Endothelial cell (in vitro differentiated cells): ENCODE measurements around the gene CRACR2B. TPM values are rescaled to one million over a fixed set of nuclear protein-coding genes. Genes with fewer than 3 reads are reported as not detected.
A peak's percentile ranks its signal among the peaks of the same experiment; 100 is the strongest.

Experiments used
- DNase-seq: peaks from one replicate; pipeline ENCODE4 v3.0.0; 2021; ENCODE audit warnings: low spot score
- H3K27ac Mint-ChIP-seq: one replicate; pipeline ENCODE4 v1.8.0; 2021; ENCODE audit warnings: mixed read lengths, inconsistent platforms; ENCODE audit not compliant: unreplicated experiment
- H3K27me3 Mint-ChIP-seq: one replicate; pipeline ENCODE4 v1.8.0; 2021; ENCODE audit warnings: mild to moderate bottlenecking, moderate library complexity, mixed read lengths, inconsistent platforms; ENCODE audit not compliant: unreplicated experiment
- H3K36me3 Mint-ChIP-seq: one replicate; pipeline ENCODE4 v1.8.0; 2021; ENCODE audit warnings: mild to moderate bottlenecking, low read depth, mixed read lengths, inconsistent platforms; ENCODE audit not compliant: unreplicated experiment
- H3K4me1 Mint-ChIP-seq: one replicate; pipeline ENCODE4 v1.8.0; 2021; ENCODE audit warnings: mild to moderate bottlenecking, mixed read lengths, inconsistent platforms; ENCODE audit not compliant: unreplicated experiment
- H3K4me3 Mint-ChIP-seq: one replicate; pipeline ENCODE4 v1.8.0; 2021; ENCODE audit warnings: mild to moderate bottlenecking, mixed read lengths, inconsistent platforms; ENCODE audit not compliant: unreplicated experiment
- H3K9me3 Mint-ChIP-seq: one replicate; pipeline ENCODE4 v1.8.0; 2021; ENCODE audit warnings: mixed read lengths, inconsistent platforms; ENCODE audit not compliant: unreplicated experiment
- CTCF ChIP-seq: fragments of 200-600 bp; sonication (generic); IDR thresholded peaks from one replicate; pipeline ENCODE4 v1.5.0; 2021; ENCODE audit warnings: antibody characterized with exemption; ENCODE audit not compliant: unreplicated experiment
- total RNA-seq: library from RNA; stranded (reverse); fragmentation: NEBNext Ultra II Directional; extraction: Animal tissue kit (Norgen Biotek cat#: 25700); gene quantifications from one replicate; pipeline ENCODE4 v1.2.1, GENCODE V29; 2021; ENCODE audit not compliant: unreplicated experiment

Gene CRACR2B
- total RNA-seq, 1 donor from 2014 or later = 28.8 TPM

GRCh38 chr11:831118-831864 is 3.6 kb downstream of the CRACR2B start:
- H3K27ac Mint-ChIP-seq = no peak overlapping the region
- peaks cover 18% of the 10 kb centered on the region for H3K27me3 Mint-ChIP-seq
- no peaks in the 10 kb centered on the region for H3K9me3 Mint-ChIP-seq
- TF ChIP-seq CTCF = no peak
- no peak overlapping the region for H3K4me3 Mint-ChIP-seq
- peaks cover 21% of the 10 kb centered on the region for H3K4me1 Mint-ChIP-seq
- no peaks in the 10 kb centered on the region for H3K36me3 Mint-ChIP-seq
- DNase-seq = peak; percentile 6

- DNase-seq = no peak
- Mint-ChIP-seq H3K27ac (no peak overlapping the region), H3K4me3 (no peak overlapping the region), H3K36me3 (no peaks in the 10 kb centered on the region), H3K9me3 (no peaks in the 10 kb centered on the region), H3K4me1 (peaks cover 21% of the 10 kb centered on the region), H3K27me3 (peaks cover 15% of the 10 kb centered on the region)
- no peak for TF ChIP-seq CTCF
These were observed 4.3 kb downstream of the CRACR2B start for GRCh38 chr11:831961-832528.

GRCh38 chr11:832529-833113 is 4.9 kb downstream of the CRACR2B start, which contains the start of gene CD151:
TSS of gene CD151 (plus strand) at chr11:832952. CDS start at chr11:836070, 3,118 bp downstream.
- no peak for DNase-seq
- peak within 1 kb of the TSS; percentile 77 for H3K4me3 Mint-ChIP-seq
- H3K27ac Mint-ChIP-seq = no peak within 1 kb of the TSS
- H3K36me3 Mint-ChIP-seq = no peaks in the 10 kb centered on the region
- no peak for TF ChIP-seq CTCF
- H3K4me1 Mint-ChIP-seq = peaks cover 19% of the 10 kb centered on the region
- H3K27me3 Mint-ChIP-seq = peaks cover 14% of the 10 kb centered on the region
- H3K9me3 Mint-ChIP-seq = no peaks in the 10 kb centered on the region

GRCh38 chr11:833114-833791 is 5.5 kb downstream of the CRACR2B start:
- no peaks in the 10 kb centered on the region for H3K9me3 Mint-ChIP-seq
- H3K27ac Mint-ChIP-seq = no peak overlapping the region
- peaks cover 11% of the 10 kb centered on the region for H3K27me3 Mint-ChIP-seq
- TF ChIP-seq CTCF = no peak
- peaks cover 13% of the 10 kb centered on the region for H3K4me1 Mint-ChIP-seq
- peak; percentile 45 for DNase-seq
- H3K36me3 Mint-ChIP-seq = no peaks in the 10 kb centered on the region
- H3K4me3 Mint-ChIP-seq = peak overlapping the region; percentile 77
